Stimulated activated CD8-positive, alpha-beta memory T cell treated with anti-CD3 and anti-CD28 coated beads, Interleukin-15, amount 100 ng/mL, for 1 hour (primary cell): ENCODE results near the gene SLC27A6.
"Not testable (repeated sequence)": the region's sequence is repeated elsewhere in the genome, so short reads cannot be mapped to it uniquely, and the experiment has no call there.

ENCODE experiments used
- DNase-seq: peaks from one replicate; pipeline ENCODE4 v3.0.0-alpha.2; 2020; ENCODE audit warnings: low read depth

SLC27A6 gene

DNA sequence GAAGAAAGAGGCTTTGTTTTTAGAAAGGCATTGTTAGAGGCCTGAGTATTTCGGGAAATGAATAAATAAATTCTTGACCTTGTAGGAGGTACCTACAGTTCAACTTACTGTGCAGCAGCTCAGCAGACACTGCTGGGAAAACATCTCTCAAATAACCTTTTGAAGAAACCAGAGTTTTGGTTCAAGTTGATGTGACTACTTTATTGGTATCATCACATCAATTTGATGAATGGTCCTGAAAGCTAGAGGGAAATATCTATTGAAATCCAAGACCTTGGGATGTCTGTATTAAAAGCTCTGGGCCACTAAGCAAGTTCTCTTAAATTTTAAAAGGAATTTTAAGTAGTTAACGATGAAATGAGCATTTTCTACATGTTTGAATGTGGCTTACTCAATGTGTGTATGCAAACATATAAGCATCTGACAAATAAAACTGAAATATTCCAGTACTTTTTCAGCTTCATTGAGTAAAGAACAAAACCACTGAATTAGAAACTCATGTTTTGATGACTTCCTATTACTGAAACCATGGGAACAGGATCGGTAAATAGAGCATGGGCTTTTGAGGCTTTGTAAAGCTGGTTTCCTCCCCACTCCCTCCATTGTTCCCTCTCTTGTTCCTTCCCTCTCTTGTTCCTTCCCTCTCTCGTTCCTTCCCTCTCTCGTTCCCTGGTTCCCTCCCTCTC lies 36.7 kb downstream of the SLC27A6 start:
- no peak for DNase-seq

DNA sequence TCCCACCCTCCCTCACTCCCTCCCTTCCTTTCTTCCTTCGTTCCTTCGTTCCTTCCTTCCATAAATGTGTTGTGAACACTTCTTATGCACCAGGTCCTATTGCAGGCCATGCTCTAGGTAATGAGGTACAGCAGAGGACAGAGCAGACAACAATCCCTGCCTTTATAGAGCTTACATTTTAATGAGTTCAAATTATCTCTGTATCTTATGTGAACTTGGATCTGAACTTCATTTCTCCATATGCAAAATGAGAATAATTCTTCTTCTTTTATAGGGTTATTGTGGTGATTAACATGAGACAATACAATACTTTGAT lies 37.2 kb downstream of the SLC27A6 start:
- DNase-seq = no peak

DNA sequence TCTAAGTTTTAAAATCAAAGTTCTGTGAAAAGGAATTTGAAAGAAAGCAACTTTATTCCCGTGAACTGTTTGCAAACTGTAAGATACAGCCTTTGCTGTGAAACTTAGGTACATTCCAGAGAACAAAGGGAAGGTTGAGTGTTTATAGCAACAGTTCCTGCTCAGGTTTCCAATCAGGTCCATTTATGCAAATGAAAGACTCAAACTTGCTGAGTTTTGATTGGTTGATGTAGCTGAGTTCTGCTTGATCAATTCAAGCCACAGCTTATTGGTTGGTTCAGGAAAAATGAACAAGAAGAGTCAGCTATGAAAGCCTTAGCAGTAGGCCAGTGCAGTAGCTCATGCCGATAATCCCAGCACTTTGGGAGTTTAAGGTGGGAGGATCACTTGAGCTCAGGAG lies 37.9 kb downstream of the SLC27A6 start:
- DNase-seq = no peak

DNA sequence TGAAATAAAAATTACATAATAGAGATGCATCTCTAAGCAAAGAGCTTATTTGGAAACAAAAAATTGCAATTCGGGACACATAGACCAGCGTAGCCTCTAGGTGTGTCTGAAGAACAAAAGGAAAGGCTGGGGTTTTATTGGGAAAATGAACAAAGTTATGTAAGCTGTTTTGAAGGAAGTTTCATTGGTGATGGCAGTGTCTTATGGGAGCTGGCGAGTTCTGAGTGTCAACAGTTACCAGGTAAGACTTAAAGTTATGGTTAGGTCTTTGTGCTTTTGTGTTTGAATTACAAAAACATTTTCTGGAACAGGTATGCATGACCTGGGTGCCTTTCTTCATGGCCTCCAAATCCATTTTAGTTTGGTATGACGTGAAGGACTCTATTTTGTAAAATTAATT lies 48.9 kb downstream of the SLC27A6 start:
- DNase-seq = no peak

DNA sequence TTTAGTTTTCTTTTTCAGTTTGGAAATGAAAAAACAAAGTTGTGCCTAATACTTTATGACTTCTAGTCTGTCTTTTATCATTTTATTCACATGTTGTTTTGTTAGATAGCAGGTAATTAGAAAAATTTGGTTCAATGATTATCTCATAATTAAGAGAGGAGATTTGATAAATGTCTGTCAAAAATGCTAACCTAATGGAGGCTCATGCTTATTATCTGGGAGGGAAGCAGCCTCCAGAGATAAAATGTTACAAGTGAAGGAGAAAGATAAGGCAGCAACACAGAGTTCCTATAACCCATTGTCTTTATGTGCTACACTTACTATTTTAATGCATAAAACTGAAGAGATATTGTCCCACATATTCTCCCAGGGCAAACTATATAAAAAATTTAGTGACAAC lies 53.5 kb downstream of the SLC27A6 start:
- DNase-seq = no peak

DNA sequence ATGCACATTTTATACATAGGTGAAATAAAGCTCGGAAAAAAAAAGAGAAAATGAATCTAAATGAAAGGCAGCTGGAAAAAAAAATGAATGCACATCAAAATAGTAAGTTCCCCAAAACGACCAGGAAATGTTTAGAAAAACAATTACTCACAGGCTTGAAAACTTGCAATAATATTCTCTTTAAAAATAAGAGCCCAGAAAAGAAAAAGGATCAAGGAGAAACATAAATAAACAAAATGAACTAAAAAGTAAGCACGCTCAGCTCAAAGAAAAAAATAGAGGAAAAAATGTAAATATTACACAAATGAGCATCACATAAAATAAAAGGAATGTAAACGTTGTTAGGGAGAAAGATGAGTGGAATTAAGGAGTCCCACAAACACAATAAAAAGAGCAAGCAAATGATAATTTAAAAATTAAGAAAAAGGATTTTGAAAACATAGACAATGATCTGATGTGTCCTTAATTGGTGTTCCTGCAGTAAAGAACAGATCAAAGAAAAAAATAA lies 54.2 kb downstream of the SLC27A6 start:
- DNase-seq = no peak

DNA sequence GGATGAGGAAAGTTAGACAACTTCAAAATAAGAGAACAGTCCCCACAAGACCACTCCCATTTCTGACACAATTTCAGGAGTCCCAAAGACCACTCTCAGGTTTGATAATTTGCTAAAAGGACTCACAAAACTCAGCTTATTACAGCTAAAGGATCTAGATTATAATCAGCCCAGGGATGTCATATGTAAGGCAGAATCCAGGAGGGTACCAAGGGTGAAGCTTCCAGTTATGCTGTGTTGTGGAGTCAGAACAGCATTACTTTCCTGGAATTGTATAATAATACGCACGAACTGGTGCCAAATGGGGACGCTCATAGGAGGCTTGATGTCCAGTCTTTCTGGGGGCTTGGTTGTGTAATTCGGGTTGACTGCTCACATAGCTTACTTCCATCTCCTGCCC lies 55.4 kb downstream of the SLC27A6 start:
- DNase-seq = no peak

DNA sequence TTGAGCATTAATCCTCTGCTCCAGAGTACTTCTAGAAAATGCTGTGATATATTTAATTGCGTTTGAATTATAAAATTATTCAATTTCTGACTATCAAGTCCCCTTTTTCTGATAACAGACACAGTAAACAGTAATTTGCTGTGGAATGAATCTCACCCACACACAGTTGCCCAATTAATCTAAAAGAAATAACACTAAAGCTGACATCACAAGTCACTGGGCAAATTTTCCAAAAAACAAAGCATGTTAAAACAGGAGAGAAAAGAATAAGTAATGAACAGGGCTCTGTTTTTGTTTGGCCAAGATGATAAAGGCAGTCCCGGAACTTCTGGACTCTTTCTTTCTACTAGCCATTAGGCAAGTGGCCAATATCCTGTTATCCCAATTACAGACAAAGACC lies 56.5 kb downstream of the SLC27A6 start:
- DNase-seq = no peak

DNA sequence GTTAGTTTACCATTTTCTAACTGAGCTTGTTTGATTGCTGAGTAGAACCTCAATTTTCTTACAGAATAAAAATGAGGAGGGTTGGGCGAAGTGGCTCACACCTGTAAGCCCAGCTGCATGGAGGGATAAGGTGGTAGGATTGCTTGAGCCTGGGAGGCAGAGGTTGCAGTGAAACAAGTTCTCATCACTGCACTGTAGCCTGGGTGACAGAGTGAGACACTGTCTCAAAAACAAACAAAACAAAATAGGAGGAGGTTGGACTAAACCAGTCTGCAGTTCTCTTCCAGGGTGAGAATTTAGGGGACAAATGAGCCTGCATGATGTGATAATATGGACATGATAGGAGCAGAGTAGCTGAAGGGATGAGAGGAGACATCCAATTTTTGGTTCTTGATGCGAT lies 57.3 kb downstream of the SLC27A6 start:
- no peak for DNase-seq

DNA sequence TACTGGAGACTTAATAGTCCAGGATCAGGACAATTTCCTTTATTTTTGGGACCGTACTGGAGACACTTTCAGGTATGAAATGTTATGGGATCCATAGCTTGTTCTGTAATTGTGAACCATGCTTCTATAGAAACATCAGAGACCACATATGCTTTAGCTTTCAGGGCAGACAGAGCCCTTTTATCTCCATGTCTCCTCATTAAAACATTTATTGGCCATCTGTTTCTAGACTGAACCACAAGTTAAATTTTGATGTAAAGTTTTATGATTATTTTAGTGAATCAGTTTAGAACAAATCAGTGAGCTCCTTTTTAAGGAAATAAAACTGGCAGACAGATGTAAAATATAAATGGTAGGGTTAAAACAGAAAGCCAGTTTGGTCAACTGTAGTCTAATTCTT lies 62.0 kb downstream of the SLC27A6 start:
- no peak for DNase-seq

DNA sequence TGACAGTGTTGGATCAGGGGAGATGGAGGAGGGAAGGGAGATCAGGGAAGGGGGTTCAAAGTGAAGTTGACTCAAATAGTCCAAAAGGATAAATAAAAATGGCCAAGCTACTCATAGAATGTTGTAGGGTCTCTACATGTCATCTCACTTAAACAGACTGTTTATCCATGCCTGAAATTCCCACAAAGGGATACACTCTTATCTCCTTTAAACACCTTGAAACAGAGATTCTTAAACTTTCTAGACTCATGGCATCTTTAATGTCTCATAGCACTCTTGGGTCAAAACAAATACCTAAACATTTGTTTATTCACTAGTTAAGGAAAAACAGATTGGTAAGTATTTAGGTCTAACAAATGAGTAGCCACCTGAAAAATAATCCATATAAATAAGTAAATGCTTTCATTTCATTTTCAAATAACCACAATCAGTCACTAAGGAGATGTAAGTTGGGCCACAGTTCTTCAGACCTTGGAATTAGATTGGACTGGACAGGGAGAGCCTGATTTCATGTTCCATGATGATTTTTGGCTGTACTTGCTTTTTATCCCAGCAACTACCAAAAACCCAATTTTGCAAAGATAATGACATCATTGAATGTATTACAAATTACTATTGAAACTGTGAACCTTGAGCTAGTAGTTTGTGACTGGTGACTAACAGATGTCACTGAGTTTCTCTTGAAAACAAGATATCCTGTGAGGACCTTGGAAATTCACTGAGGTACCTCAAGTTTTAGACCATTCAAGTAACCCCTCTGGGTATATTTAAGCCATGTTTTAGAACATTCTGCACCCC lies 66.8 kb downstream of the SLC27A6 start:
- DNase-seq = no peak

DNA sequence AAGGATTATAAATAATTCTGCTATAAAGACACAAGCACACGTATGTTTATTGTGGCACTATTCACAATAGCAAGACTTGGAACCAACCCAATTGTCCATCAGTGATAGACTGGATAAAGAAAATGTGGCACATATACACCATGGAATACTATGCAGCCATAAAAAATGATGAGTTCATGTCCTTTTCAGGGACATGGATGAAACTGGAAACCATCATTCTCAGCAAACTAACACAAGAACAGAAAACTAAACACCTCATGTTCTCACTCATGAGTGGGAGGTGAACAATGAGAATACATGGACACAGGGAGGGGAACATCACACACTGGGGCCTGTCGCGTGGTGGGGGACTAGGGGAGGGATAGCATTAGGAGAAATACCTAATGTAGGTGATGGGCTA lies 71.0 kb downstream of the SLC27A6 start:
- DNase-seq = not testable (repeated sequence)

DNA sequence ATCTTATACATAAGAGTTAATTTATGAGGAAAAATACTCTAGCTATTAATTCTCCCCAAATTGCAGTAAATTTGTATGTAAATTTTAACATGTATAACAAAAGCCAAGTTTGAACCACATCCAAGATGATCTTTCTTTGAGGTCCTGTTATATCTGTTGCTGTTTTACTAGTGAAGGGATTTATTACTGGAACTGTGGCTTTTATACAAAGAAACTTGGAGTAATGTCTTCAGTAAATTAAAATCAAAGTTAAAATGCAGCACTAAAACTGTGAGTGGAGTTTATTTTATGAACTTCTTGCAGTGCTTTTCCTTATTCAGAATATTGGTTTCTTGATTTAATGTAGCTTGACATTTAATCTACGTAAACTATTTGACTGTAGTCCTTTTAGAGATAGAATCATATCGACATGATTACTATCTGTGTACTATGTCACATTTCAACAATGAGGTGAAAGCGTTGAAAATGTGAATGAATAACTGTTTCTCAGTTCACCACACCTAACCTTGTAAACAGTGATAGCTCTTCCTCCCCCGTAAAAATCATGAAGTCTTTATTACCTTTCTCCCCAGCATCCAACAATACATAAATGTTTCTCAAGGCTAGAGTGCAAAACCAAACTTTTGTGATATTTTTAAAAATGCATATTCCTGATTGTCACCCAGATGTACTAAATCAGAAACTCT lies 76.1 kb downstream of the SLC27A6 start:
- no peak for DNase-seq

DNA sequence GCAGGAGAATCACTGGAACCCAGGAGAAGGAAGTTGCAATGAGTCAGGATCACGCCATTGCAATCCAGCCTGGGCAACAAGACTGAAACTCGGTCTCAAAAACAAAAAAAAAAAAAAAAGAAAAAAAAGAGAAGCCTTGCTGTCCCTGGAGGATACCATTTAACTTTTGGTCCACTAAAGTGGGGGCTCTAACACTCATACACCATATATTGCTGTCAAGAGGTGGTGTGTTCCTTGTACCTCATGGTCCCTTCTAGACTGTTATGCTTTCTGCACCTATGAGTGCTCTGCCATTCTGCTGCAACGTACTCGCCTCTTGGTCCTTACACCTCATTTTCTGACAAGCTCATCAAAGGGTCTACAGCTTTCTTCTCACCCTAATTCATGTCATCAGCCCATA lies 77.0 kb downstream of the SLC27A6 start:
- DNase-seq = no peak

DNA sequence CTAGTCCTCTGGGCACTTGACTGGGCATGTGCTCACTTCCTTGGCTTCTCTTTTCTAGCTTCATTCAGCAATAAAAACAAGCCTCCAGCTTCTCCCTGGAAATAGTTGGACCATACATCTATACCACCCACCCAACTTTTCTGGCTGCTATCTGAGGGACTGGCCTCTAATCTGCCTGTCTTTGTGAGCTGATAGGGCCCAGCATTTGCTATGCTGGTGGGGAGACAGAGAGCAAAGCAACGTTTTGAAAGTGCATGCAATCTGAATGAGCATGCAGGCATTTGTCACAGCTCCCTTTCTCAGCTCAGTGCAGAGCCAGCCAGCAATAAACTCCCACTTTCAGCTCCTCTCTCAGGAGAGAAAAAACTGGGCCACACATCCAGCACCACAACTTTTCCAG lies 78.6 kb downstream of the SLC27A6 start:
- DNase-seq = no peak

DNA sequence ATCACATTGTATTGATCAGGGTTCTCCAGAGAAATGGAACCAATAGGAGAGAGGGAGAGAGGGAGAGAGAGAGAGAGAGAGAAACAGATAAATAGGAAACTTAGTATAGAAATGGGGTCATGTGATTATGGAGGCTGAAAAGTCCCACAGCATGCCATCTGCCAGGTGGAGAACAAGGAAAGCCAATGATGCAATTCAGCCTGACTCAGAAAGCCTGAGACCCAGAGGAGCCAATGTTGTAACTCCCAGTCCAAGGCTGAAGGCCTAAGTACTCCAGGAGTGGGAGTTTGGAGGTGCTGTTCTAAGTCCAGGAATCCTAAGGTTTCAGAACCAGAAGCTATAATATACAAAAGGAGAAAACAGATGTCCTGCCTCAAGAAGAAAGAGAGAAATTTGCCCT lies 80.9 kb downstream of the SLC27A6 start:
- DNase-seq = no peak

DNA sequence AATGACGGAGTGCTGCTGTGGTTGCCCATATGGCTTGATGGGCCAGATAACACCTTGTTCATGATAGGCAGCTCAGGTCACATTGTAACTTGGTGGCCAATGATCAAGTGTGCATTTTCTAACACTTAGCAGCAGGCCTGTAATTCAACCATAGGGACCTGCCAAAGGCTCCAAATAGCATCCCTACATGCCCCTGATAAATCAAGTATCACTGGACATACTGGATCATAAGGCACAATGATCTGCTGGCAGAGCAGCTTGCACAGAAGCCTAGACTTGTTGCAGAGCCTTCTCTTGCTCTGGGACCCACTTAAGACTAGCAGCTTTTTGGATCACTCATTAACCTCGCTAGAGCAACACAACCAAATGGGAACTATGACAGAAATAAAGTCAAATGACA lies 83.2 kb downstream of the SLC27A6 start:
- DNase-seq = no peak

DNA sequence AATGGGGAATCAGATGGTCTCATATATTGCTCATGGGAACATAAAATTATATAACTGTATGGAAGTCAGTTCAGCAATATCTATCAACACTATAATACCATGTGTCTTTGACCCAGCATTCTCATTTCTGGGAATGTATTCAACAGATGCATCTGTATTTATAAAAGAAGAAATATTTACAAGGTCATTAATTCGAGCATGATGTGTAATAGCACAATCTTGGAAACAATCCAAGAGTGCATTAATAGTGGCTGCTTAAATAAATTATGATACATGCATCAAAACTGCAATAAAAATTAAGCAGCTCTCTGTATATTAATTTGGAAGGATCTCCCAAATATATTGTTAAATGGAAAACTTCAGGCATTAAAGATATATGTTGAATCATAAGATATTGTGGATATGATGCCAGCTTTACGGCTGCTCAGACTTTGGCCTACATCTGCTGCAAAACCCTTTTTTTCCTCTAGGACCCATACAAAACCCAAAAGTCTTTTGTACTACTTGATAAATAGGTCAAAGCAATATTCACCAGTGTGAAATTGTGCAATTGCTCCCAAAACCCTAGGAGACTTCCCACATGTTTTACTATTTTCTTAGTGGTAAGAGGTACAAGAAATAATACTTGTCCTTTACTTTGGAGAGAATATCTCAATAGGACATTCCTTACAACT lies 84.0 kb downstream of the SLC27A6 start:
- no peak for DNase-seq

DNA sequence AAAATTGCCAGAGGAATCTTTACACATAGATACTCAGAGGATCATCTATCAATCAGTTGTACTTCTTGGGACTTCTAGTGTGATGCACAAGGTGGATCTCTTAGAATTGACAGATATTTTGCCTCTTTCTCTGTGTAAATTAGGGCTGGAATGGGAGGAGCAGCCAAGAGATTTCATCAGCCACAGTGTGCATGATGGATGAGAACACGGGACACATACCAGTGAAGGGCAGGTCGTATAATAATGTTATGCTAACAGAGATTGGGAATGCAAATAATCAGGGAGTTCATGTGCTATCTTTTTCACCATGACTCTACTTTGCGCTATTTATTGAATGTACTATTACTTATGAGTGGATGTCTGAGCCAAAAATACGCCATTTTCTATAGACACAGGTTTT lies 86.0 kb downstream of the SLC27A6 start:
- DNase-seq = no peak

DNA sequence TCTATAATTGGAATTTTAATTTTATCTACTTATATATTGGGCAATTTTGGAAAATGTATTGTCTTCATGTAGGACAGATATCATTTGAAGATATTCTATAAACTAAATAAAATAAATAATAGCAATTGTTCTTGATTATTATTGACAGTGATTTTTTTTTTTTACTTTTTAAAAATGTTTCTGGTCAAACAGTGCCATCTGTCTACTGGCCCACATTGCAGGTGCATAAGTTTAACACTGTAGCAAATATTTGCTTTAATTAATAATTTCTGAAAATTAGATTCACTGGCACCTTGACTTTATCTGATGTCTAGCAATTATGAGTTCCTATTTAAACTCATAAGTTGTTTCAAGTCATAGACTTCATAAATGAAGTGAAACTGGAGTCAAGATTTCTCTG lies 88.2 kb downstream of the SLC27A6 start:
- no peak for DNase-seq

DNA sequence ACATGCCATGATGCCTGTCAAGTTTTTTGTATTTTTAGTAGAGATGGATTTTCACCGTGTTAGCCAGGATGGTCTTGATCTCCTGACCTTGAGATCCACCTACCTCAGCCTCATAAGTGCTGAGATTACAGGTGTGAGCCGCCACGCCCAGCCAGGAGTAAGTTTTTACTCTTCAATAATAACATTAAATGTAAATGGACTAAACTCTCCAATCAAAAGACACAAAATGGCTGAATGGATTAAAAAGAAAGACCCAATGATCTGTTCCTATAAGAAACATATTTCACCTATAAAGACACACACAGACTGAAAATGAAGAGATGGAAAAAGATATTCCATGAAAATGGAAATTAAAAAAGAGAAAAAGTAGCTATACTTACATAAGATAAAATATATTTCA lies 92.0 kb downstream of the SLC27A6 start:
- no peak for DNase-seq

DNA sequence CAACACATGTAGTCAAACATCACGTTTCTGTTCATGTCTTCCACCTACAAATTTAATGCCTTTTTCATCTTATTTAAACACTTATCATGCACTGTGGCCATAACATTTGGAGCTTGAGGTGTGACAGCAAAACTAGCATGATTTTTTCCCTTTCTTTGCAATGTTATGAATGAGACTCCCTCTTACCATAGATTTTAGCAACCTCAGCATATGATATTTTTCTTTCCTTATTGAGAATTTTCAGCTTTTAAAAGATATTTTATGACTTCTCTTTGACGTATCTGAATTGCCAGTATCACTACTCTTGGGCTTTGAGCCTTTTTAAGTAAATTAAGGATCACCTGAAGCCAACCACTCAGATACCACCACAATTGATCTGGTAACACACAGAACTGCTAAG lies 96.6 kb downstream of the SLC27A6 start:
- no peak for DNase-seq
